ENCODE results near the gene ACR. TPM values are rescaled to one million over a fixed set of nuclear protein-coding genes. Genes with fewer than 3 reads are reported as not detected.

The ACR gene
- total RNA-seq, 1 donor, result not detected

DNA sequence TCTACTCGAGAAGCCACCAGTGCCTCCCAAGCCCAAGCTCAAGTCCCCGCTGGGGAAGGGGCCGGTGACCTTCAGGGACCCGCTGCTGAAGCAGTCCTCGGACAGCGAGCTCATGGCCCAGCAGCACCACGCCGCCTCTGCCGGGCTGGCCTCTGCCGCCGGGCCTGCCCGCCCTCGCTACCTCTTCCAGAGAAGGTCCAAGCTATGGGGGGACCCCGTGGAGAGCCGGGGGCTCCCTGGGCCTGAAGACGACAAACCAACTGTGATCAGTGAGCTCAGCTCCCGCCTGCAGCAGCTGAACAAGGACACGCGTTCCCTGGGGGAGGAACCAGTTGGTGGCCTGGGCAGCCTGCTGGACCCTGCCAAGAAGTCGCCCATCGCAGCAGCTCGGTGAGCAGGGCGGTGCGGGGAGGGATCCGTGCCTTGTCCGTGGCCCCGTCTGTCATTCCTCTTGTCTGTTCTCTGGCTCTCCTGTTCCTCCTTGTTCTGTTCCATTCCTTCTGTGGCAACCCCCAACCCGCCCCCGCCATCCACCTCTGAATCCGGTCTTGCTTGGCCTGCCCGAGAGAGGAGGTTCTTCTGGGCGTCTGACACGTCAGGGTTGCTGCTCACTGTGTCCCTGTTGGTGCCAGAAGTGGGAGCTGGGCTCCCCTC, 15.8 kb upstream of the ACR start:
- no peak overlapping the region for H3K4me3 ChIP-seq (ENCODE audit: low read depth, low read length)
- TF ChIP-seq, protein P1, sequence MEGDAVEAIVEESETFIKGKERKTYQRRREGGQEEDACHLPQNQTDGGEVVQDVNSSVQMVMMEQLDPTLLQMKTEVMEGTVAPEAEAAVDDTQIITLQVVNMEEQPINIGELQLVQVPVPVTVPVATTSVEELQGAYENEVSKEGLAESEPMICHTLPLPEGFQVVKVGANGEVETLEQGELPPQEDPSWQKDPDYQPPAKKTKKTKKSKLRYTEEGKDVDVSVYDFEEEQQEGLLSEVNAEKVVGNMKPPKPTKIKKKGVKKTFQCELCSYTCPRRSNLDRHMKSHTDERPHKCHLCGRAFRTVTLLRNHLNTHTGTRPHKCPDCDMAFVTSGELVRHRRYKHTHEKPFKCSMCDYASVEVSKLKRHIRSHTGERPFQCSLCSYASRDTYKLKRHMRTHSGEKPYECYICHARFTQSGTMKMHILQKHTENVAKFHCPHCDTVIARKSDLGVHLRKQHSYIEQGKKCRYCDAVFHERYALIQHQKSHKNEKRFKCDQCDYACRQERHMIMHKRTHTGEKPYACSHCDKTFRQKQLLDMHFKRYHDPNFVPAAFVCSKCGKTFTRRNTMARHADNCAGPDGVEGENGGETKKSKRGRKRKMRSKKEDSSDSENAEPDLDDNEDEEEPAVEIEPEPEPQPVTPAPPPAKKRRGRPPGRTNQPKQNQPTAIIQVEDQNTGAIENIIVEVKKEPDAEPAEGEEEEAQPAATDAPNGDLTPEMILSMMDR (IDR thresholded peaks at IDR 0.05; ENCODE audit: insufficient read depth, low read length), result no peak
- no peak for DNase-seq (ENCODE audit: low read depth)

DNA sequence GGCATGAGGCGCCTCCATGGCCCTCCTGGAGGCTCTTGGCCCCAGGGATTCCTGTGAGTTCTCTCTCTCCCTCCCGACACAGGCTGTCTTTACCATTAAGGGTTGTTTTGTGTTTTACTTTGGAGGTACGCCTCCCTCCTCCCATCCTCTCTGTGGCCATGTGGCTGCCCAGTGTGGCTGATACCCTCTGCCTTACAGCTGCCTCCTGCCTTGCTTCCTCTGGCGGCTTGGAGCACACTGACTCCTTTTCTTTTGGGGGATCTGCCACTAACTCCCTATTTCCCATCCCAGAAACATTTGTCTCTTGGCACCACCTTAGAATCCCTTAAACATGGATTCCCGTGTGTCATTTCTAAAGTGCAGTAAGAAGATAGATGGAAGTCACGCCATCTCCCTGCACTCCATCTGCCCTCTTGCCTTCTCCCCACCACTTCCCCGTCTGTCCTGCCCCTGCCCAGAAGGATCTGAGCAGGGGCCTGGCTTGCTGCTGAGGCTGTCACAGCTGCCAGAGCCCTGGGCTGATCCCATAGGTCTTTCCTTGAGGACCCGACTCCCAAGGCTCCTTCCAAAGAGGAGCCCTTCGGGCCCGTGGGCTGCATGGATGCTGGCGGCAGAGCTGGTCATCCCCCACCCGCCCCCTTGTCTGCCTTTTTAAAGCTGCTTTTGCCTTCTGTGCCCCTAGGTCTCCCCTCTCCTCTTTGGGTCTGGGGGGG, 15.1 kb upstream of the ACR start:
- TF ChIP-seq, protein P1 (IDR thresholded peaks at IDR 0.05; ENCODE audit: insufficient read depth, low read length), result no peak
- DNase-seq (ENCODE audit: low read depth), result no peak

DNA sequence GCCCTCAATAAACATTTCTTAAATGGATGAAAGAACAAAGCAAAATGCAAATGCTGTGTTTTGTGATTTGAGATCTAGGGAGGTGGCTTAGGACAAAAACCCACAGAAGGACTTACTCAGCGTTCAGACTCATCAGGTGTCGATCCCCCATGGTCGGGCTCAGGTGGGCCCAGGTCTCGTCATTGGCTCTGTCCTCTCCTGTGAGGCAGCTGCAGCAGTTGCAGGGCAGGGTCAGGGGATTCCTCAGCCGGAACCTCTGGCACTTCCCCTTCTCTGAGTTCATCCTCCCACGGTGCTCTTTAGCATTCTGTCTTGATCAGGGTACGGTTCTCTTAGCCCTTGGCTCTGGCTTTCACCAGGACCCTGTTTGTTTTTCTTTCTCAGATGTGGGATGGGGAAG, 14.0 kb upstream of the ACR start:
- DNase-seq (ENCODE audit: low read depth), result no peak
- TF ChIP-seq, protein P1 (IDR thresholded peaks at IDR 0.05; ENCODE audit: insufficient read depth, low read length), result no peak
- H3K4me3 ChIP-seq (ENCODE audit: low read depth, low read length), result no peak overlapping the region

More for the DNA sequence above, 15.1 kb upstream of the ACR start:
- no peak overlapping the region for H3K4me3 ChIP-seq (ENCODE audit: low read depth, low read length)

DNA sequence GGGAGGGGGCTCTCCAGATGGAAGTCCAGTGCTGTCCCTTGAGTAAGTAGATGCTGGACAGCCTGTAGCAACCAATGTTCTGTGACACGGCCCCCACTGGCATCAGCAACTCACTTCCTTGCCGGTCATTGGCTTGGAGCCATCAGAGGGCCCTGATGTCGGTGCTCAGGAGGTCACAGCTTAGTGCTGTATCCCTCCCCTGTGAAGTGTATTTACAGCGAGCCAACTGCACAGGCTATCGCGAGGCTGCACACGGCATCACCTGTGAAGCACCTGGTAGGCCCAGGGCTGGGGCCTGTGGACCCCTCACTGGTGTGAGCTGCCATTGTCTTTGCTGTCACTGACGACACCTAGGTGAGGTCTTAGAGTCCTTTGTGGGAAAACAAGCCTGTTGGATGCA, 13.4 kb upstream of the ACR start:
- H3K4me3 ChIP-seq (ENCODE audit: low read depth, low read length), result no peak overlapping the region
- TF ChIP-seq, protein P1 (IDR thresholded peaks at IDR 0.05; ENCODE audit: insufficient read depth, low read length), result no peak
- no peak for DNase-seq (ENCODE audit: low read depth)

DNA sequence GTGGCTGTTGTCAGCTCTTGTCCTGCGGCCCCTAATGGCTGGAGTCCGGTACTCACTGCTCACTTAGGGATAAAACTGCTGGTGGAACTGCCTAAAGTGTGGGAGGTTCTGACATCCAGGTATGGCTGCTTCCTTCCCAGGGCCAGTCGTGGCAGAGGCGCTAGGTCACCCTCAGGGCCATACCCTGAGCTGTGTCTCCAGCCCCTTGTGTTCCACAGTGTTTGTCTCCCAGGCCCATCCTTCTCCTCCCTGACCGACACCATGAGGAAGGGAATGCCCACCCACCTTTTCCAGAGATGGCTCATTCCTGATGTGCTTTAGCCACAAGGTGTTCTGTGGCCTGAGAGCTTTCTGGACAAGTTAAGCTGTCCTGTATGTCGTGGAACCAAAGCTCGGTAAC, 12.4 kb upstream of the ACR start:
- no peak for DNase-seq (ENCODE audit: low read depth)
- no peak overlapping the region for H3K4me3 ChIP-seq (ENCODE audit: low read depth, low read length)
- TF ChIP-seq, protein P1 (IDR thresholded peaks at IDR 0.05; ENCODE audit: insufficient read depth, low read length), result no peak

DNA sequence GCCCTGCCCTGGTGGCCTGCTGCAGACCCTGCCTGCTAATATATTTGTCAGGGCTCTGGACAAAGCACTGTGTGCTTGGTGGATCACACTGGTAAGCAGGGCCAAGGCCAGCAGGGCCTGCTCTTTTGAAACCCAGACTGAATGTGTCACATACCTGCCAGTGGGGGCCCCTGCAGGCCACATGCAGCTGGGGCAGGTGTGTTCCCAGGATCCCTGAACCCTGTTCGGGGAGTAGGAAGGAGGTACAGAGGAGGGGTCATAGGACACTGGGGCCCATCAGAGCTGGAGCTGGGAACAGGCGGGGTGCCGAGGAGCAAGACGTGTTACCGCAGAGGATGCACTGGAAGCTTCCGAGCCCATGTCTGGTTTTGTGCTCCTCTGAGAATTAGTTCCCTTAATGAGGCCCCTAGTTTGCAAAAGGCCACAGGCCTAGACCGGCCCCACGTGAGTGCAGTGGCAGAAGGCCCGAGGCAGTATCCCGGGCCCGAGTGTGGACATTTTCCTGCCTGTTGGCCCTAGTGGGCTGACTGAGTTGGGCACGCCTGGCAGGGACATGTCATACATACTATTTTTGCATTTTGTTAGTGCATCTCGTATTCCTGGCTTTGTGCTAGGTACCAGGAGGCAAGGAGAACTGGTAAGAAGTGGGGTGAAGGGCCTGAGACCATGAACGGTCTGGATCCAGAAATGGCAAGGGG, 11.2 kb upstream of the ACR start:
- no peak overlapping the region for H3K4me3 ChIP-seq (ENCODE audit: low read depth, low read length)
- DNase-seq (ENCODE audit: low read depth), result no peak
- TF ChIP-seq, protein P1 (IDR thresholded peaks at IDR 0.05; ENCODE audit: insufficient read depth, low read length), result no peak
